HG02973 (cell line): ENCODE data around the gene FAP.

Source experiments
- ATAC-seq: cut with Tn5 transposase; IDR thresholded peaks from one replicate; pipeline ENCODE4 v1.9.1; 2021; ENCODE audit warnings: moderate library complexity; ENCODE audit not compliant: unreplicated experiment

FAP gene

DNA sequence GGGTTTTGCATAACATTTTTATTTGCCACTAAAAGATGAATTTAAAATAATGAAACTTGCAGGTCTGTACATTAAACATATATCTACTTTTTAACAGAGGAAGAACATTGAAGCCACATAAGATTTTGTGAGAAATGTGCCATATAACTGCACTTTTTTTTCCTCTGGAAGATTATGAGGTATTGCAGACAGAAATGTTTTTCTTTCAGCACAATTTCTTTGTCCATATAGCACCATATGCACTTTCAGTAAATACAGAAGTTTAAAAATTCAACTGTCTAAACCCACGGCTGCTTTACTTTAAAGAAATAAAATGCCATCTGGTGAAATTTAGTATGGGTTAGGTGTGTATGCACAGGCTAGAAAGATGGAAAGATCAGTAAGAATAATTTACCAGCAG lies 470 bp upstream of the FAP start:
- ATAC-seq: no peak

DNA sequence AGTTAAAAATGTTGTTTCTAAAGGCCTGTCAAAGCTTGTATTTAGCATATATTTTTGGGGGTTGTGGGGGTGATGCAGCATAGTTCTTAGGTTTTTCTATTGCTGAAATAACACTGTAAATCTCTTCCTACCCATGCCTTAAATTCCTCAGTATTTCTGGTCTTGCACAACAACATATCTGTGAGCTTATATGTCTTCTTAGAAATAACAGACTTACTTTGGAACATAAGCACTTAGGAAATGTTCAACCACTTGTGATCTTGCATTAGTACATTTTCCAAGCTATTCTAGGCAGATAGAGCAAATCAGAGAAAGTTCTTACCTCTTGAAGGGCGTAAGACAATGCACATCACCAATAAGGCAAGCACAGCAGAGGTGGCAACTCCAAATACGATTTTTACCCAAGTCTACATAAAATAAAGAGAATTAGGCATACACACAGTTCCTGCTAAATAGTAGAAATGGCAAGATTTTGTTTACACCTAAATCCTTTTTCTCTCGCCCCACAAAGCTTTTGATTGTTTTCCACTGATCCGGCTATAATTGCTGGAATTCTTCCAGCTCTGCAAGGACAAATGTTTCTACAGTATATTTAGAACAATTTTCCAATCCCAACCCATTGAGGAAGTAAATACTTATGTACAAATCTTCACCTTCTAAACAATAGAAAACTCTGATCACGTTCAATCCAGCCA lies 512 bp downstream of the FAP start:
- no peak for ATAC-seq

DNA sequence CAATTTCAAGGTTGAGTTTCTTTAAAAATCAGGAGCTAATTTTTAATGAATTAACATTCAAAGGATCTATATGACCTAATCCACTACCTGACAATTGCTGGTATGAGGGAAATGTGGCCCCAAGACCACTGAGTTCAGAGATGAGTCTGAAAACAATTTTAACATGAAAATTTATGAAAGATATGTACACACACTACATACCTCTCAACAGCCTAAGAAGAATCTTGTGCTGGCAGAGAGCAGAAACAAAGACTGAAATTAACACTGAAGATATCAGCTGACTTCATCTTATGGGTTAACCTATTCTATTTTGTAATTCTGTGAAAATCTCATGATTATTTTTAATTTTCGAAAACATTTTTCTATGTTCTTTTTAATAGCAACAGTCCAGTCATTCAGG lies 1.7 kb downstream of the FAP start:
- ATAC-seq: no peak

DNA sequence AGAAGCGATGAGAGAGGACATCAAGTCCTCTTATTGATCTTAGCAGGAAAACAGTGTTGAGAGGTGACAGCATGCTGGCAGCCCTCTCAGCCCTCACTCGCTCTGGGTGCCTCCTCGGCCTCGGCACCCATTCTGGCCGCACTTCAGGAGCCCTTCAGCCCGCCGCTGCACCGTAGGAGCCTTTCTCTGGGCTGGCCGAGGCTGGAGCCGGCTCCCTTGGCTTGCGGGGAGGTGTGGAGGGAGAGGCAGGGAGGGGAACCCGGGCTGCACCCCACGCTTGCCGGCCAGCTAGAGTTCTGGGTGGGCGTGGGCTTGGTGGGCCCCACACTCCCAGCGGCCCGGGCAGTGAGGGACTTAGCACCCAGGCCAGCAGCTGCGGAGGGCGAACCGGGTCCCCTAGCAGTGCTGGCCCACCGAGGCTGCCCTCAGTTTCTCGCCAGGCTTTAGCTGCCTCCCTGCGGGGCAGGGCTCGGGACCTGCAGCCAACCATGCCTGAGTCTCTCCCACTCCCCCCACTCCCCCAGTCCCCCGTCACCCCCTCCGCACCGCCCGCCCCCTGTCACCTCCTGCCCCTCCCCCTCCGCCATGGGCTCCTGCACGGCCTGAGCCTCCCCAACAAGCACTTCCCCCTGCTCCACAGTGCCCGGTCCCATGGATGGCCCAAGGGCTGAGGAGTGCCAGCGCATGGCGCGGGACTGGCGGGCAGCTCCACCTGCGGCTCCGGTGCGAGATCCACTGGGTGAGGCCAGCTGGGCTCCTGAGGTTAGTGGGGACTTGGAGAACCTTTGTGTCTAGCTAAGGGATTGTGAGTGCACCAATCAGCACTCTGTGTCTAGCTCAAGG lies 8.4 kb downstream of the FAP start:
- ATAC-seq: no peak

DNA sequence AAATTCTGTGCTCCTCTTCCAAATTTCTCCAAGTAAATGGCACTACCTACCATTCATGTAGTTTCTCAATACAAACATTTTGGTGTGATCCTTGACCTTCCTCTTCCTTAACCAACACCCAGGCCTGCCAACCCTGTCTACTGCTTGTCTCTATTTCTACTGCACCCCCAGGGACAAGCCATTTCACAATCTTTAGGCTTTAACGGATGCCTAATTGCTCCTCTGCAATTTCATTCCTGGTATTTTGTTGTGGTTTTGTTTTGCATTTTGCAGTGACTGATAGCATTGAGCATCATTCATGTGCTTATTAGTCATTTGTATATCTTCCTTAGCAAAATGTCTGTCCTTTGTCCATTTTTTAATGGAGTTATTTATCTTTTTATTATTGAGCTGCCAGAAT lies 10.0 kb downstream of the FAP start:
- no peak for ATAC-seq

DNA sequence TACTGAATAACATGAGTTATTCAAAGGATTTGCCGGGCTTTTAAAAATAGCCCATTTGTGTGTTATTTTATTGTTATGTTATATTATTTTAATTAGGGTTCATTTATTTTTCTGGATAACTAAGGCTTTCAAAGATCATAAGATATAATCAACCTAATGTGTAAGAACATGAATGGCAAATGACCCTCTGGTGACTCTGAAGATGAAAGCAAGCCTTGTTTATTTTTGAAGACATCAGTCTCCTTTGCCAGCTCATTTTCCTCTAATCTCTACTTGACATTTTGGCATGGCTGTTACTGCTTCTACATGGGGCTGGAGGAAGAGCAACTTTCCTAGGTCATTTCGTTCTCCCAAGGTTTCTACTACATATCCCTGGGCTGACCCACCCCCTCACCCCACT lies 10.6 kb downstream of the FAP start:
- no peak for ATAC-seq

DNA sequence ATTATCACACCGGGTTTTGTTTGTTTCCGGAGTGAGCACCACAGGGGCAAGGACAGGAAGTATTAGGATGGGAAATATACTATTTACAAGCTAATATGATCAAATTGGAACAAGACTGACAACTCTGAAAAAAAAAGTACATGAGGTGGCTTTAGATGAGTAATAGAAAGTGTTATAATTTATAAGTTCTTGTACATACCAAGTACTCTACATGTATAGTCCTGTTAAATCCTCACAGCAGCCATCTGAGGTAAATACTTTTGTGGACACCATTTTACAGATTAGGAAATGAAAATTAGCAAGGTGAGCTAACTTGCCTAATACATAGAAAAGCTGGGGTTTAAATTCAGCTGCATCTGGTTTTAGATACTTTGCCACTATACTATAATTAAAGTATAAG lies 11.2 kb downstream of the FAP start:
- ATAC-seq: no peak

DNA sequence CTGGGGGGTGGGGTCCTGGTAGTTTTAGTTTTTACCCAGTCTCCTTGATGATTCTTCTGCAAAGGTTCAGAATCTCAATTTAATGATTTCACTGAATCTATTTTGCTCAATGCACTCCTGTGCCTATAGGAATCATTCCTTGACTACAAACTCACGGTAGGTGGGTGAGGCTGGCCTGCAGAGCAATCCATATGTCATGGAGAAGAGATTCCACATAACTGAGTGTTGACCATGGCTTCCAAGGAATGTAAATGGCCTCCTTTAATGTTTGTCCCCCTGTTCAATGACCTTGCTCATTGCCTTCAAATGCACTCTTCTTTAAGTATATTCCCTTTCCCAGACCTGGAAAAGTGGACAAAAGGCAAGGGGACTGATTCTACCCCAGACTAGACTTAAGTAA lies 12.5 kb downstream of the FAP start:
- ATAC-seq: no peak

DNA sequence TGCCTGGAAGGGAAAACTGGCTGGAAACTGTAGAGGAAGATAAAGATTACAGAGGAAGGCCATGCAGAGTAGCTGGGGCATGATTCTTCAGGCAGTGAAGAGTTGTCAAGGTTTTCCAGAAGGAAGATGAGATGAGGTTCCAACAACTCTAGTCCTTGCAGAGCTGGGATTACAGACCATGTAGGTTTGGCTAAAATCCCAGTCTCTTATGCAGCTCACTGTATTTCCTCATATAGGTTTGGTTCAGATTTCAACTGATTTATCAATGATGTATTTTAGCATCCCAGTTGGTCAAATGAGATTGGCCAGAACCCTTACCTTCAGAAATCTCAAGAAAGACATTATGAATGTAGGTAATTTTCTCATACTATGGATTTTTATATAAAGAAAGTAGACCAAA lies 16.4 kb downstream of the FAP start:
- no peak for ATAC-seq

DNA sequence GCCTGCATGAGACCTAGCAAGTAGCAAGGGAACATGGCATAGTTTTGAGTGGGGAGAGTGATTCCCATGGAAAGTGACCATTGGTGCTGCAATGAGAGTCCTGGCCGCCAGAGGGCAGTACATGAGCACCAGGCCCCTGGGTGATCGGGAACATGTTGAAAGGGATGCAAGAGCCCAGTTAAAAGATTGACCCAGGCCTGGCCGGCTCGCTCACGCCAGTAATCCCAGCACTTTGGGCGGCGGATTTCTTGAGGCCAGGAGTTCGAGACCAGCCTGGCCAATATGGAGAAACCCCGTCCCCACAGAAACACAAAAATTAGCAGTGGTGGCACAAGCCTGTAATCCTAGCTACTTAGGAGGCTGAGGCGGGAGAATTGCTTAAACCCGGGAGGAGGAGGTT lies 22.2 kb downstream of the FAP start:
- ATAC-seq: peak; percentile 96

DNA sequence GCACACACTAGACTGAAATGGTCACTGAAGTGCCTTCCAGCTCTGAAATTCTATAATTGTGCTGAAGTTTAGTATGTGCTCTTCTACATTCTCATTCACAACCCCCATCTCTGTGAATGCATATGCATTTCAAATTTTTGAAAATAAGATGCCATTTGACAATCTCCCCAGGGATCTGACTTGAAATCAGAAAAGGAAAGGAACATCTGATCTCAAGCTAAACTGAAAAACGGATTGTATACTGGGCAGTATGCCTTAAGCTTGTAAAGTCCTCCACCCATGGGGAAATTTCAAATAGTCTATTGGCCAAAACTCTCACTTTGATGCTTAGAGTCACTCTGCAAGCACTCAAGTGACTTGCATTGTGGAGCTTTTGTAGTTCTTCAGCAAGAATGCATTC lies 22.9 kb downstream of the FAP start:
- no peak for ATAC-seq

DNA sequence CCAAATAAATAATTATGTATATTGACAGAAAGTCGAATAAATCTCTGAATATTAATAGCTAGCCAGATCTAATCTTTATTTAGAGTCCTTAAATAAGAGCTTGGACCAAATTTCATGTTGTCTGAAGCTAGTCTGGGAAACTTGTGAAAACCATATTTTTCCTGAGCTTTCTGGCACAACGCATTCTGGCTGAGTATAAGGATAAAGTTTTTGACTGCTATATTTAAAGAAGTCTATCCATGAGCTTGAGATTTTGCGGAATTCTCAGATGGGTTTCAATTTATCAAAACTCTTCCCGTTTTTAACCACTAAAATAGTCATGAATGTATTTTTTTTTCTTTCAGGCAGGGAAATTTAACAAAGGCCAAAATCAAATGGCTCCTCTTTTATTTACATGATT lies 23.8 kb downstream of the FAP start:
- no peak for ATAC-seq

DNA sequence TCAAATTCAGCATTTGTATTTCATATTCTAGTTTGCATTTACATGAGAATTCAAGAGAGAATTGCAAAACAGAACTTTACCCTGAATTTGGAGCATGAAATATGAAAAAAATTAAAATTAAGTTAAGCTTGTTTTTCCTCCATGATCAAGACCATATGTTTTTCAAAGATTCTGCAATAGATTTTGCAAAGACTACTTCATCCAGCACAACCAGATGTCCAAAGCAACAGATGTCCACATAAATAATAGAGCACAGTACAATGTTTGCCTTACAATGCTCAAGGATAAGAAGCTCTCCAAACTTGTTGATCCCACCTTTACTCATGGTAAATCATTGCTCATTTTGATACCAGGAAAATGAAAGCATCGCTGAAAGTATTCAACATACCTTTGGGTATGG lies 25.6 kb downstream of the FAP start:
- no peak for ATAC-seq

DNA sequence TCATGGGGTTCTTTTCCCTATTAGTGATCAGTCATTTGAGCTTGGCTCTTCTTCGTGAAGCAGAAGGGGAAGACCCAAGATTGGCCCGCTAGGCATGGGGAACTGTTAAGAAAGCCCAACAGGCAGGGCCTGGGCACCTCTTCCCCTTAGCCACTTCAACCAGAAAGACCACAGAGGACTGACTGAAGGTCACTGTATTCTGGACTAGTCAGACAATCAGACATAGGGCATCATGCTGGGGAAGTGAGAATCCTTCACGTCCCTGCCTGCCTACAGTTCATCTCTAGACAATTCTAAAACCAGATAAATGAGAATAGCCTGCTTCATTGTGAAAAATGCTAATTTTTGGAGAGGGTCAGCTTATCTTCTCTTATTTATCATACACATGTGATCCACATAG lies 28.1 kb downstream of the FAP start:
- no peak for ATAC-seq

DNA sequence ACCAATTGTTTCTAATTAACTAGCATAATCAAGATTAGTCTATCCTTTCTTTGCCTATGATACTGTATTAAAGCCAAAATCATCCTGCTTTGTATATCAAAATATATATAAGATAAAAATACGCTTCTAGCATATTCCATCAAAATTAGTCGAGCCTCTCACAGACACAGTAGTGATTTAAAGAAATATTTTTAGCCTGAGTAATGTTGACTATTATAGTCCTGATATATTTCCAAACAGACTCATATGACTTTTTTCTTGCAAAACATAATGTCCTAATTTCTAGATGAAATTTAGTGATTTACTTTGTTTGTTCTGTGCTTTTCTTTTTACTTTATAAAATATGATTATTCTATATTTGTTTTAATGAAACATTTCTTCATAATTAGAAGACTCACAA lies 30.9 kb downstream of the FAP start:
- ATAC-seq: no peak

DNA sequence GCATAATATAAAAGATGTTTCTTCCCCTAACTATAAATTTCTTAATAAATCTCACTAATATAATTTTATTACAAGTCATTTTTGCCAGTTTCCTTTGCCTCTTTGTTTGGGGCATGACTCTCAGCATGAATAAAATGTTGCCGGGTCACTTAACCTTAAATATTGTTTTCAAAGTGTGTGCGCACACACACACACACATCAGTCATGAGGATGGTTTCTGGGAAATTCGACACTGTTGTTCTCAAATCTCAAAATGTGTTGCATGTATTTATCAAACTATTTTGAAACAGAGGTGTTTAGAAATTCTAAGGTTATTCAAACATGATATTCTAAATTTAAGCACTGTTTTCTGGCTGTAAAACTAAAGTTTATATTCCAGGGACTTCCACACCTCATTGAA lies 31.5 kb downstream of the FAP start:
- no peak for ATAC-seq

DNA sequence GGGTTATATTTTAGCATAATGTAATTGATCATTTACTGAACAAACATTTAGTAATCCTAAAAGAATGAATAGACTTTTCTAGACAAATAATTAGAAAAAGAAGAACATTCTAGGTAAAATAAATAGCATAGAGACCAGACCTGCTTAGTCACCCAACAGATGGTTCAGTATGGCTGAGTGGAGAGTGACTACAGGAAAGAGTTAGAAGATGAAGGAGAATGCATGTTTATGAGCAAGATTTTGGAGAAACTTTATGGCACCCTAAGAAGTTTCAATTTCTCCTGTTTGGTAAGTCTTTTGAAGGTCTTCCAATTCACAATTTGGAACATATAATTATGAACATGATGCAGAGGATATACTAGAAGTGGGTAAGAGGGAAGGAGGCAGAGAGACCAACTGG lies 32.9 kb downstream of the FAP start:
- no peak for ATAC-seq

DNA sequence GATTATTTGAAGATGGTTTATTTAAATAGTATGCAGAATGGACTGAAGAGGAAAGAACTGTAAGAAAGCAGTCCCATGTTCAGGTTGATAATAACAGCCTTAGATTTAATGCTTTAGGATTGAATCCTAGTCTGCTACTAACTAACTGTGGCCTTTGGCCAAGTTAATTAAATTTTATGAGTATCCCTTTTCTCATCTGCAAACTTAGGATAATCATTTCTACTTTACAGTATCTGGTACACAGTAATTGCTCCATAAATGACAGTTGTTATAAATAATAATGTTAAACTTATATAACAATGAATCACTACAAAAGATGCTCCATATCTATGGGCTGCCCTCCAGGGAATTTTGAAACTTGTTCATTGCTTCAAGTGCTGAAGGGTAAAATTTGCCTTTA lies 41.0 kb downstream of the FAP start:
- ATAC-seq: no peak

DNA sequence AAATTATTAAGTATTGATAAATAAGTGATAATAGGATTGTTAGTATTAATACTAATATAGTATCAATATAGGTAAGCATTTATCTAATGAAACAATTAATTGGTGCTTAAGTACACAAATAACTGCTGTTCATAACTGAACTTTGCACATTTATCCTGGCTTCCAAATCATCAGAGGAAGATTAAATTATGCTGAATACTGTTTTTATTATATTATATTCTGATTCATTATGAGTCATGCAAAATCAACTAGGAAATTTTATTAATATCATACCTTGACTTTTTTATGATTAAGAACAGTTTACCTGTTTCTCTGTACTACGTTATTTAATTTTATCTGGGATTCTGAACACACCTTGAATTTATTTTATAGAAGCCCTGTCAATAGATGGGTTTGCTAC lies 42.6 kb downstream of the FAP start:
- ATAC-seq: no peak

DNA sequence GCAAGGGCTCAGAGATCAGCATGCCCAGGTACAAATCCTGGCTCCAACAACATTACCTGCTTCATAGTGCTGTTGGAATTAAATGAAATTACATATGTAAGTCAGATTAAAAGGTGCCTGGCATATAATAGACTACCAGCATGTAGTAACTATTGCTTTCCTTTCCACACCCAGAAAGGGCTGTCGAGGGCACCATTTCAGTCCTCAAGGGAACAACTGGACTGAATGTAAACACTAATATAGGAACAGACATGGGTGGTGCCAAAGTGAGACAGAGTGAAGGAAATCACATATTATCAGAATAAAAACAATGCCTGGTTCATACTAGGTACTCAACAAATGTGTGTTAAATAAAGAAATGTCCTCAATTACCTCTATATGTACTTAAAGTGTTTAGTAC lies 43.3 kb downstream of the FAP start:
- ATAC-seq: no peak

DNA sequence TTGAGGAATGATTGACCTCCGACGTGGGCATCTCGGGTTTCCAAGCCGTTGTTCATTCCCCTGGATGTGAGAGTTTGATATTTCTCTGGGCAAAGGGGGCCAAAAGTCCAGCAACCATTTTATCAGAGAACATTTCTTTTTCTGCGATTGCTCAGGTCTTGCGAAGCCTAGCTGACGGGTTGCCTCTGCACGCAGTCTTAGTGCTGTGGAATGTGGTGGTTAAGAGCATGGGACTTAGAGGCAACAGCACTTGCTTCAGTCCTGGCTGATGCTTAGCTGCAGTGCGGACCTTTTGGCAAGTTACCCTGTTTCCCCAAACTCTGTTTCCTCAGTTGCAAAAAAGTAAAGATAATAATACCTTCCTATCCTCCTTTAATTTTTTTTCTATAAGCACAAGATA lies 45.0 kb downstream of the FAP start:
- no peak for ATAC-seq

DNA sequence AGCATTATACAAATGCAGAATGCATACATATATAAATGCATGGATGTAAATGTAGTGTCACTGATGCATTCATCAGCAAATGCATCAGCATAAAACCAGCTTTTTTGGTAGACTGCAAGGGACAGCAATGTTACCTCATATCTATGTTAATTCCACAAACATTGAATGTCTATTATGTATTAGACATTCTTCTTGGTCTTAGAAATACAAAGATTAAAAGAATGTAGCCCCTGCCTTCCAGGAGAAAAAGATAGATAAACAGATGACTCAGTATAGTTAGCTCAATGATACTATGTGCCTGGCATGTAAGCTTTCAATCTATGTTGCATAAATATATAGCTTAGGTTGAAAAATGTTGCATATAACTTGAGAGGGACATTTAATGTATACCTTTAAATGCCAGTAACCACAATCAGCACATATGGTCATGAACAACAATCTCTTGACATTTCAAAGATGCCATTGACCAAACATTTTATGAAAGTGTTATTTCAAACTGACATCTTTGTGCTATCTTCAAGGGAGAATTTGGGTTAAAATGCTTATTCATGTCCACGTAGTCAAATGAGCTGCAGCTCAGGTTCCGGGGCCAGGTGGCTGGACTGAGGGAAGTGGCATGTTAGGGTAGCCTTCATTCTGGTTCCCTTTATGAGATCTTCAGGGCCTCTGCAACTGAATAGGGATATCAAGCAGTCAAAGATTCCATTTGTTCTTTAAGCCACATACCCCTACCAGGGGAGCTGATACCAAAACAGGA lies 46.0 kb downstream of the FAP start:
- no peak for ATAC-seq
